22Rv1 (cell line): ENCODE measurements around the gene STXBP1.

Source experiments
- H3K27ac ChIP-seq: fragments of 450-650 bp; 2 replicates; pipeline ENCODE4 v1.5.1; 2017
- CTCF ChIP-seq: fragments of 450-650 bp; IDR thresholded peaks from 2 replicates; pipeline ENCODE4 v1.5.1; 2017; ENCODE audit warnings: mild to moderate bottlenecking
- ZFX ChIP-seq: fragments of 450-650 bp; IDR thresholded peaks from 2 replicates; pipeline ENCODE4 v1.6.1; 2017; ENCODE audit warnings: antibody characterized with exemption, borderline replicate concordance

STXBP1 gene

GRCh38 chr9:127721391-127721821, 109.3 kb downstream of the STXBP1 start:
- no peak overlapping the region for H3K27ac ChIP-seq

GRCh38 chr9:127722055-127722745, 110.1 kb downstream of the STXBP1 start:
- no peak overlapping the region for H3K27ac ChIP-seq
- no peak for TF ChIP-seq CTCF
- no peak for TF ChIP-seq ZFX

More at GRCh38 chr9:127721391-127721821, 109.3 kb downstream of the STXBP1 start:
- no peak for TF ChIP-seq CTCF
- no peak for TF ChIP-seq ZFX

- no peak for TF ChIP-seq CTCF
- no peak for TF ChIP-seq ZFX
- H3K27ac ChIP-seq = no peak overlapping the region
These were observed 110.9 kb downstream of the STXBP1 start for GRCh38 chr9:127723013-127723412.

GRCh38 chr9:127723444-127723843, 111.4 kb downstream of the STXBP1 start:
- no peak overlapping the region for H3K27ac ChIP-seq
- TF ChIP-seq ZFX (no peak), CTCF (no peak)

- no peak overlapping the region for H3K27ac ChIP-seq
- TF ChIP-seq CTCF (no peak), ZFX (no peak)
These were observed 111.9 kb downstream of the STXBP1 start for GRCh38 chr9:127724012-127724411.

GRCh38 chr9:127726871-127727270, 114.8 kb downstream of the STXBP1 start:
- no peak overlapping the region for H3K27ac ChIP-seq
- TF ChIP-seq ZFX = no peak
- no peak for TF ChIP-seq CTCF

- no peak for TF ChIP-seq ZFX
- TF ChIP-seq CTCF = no peak
- no peak overlapping the region for H3K27ac ChIP-seq
These were observed 116.7 kb downstream of the STXBP1 start for GRCh38 chr9:127728808-127729207.
